Umbilical cord (tissue), 2 donors: ENCODE data around the gene PRSS21. TPM values are rescaled to one million over a fixed set of nuclear protein-coding genes. Genes with fewer than 3 reads are reported as not detected.

Experiments used
- DNase-seq: peaks from one replicate; pipeline ENCODE4 v3.0.0-alpha.2; 2015; ENCODE audit warnings: low spot score
- total RNA-seq: library from RNA; depleted of rRNA; stranded (reverse); fragments of >200 nt; gene quantifications from one replicate; pipeline ENCODE4 v1.2.3, GENCODE V29; 2014; ENCODE audit warnings: low replicate concordance; ENCODE audit not compliant: insufficient read depth

Gene PRSS21
- total RNA-seq, 1 donor from 2014 or later: not detected

GRCh38 chr16:2806286-2806685 lies 10.8 kb upstream of the PRSS21 start:
- DNase-seq: no peak

GRCh38 chr16:2808181-2808580 lies 8.9 kb upstream of the PRSS21 start:
- DNase-seq: no peak

GRCh38 chr16:2809149-2809760 lies 7.8 kb upstream of the PRSS21 start:
- no peak for DNase-seq

GRCh38 chr16:2810651-2811050 lies 6.4 kb upstream of the PRSS21 start:
- no peak for DNase-seq

GRCh38 chr16:2811703-2812471 lies 5.2 kb upstream of the PRSS21 start:
- no peak for DNase-seq

- no peak for DNase-seq
Measured at GRCh38 chr16:2813771-2814221, 3.2 kb upstream of the PRSS21 start.

GRCh38 chr16:2814551-2815298 lies 2.3 kb upstream of the PRSS21 start:
- no peak for DNase-seq

- no peak for DNase-seq
Measured at GRCh38 chr16:2815299-2815771, 1.7 kb upstream of the PRSS21 start.

GRCh38 chr16:2817340-2818271 lies 569 bp downstream of the PRSS21 start:
- no peak for DNase-seq

- DNase-seq: no peak
Measured at GRCh38 chr16:2818272-2818876, 1.3 kb downstream of the PRSS21 start.

GRCh38 chr16:2819179-2819938 lies 2.3 kb downstream of the PRSS21 start:
- no peak for DNase-seq

GRCh38 chr16:2819939-2820835 lies 3.1 kb downstream of the PRSS21 start:
- no peak for DNase-seq

GRCh38 chr16:2820836-2821486 lies 3.9 kb downstream of the PRSS21 start:
- no peak for DNase-seq

GRCh38 chr16:2821487-2822157 lies 4.6 kb downstream of the PRSS21 start:
- DNase-seq: no peak

- DNase-seq: no peak
Measured at GRCh38 chr16:2822158-2822495, 5.1 kb downstream of the PRSS21 start.

- no peak for DNase-seq
Measured at GRCh38 chr16:2822496-2822895, 5.5 kb downstream of the PRSS21 start.

GRCh38 chr16:2824626-2825025 lies 7.6 kb downstream of the PRSS21 start:
- DNase-seq: no peak
